ENCODE measurements around the gene TNFRSF8. TPM values are rescaled to one million over a fixed set of nuclear protein-coding genes. Genes with fewer than 3 reads are reported as not detected.

The TNFRSF8 gene
- polyA plus RNA-seq, 2 of the 4 experiments (the other 2 are of a cell fraction): 0.05 TPM; not detected in 1

GRCh38 chr1:12121212-12122003 lies 58.3 kb downstream of the TNFRSF8 start:
- H3K4me2 ChIP-seq: no peak overlapping the region
- no peaks in the 10 kb centered on the region for H3K9me3 ChIP-seq
- H3K4me1 ChIP-seq: no peaks in the 10 kb centered on the region
- ChIA-PET CTCF (interaction anchor here (1.4 to 8.7 kb wide), 3 partner anchors 12 to 87 kb away, joined by 3 to 229 read pairs (median 78); no protein-coding TSS in a partner anchor), POLR2A (no interaction called here)
- FAIRE-seq (no peak), DNase-seq (ENCODE audit: low read depth in 1 of 2, low spot score in 1 of 2) (no peak), ATAC-seq (no peak)
- H3K4me3 ChIP-seq: no peak overlapping the region
- 42% methylated on average over 10 of the region's 12 CpGs for WGBS (ENCODE audit: missing lambda C conversion rate)
- TF ChIP-seq TFCP2L1 (CRISPR knock-in tag; IDR thresholded peaks at IDR 0.05): no peak
- TF ChIP-seq E2F6 (IDR thresholded peaks at IDR 0.05; ENCODE audit: borderline replicate concordance, low read depth): no peak
- no peak for TF ChIP-seq RAD21 (conservative IDR thresholded peaks at IDR 0.05 in 1 of 2, IDR thresholded peaks at IDR 0.05 in 1 of 2)
- no peak for TF ChIP-seq KDM1A (IDR thresholded peaks at IDR 0.05; ENCODE audit: low read depth)
- no peak for TF ChIP-seq JUN (IDR thresholded peaks at IDR 0.05)
- no peak for TF ChIP-seq ESRRA (IDR thresholded peaks at IDR 0.05; ENCODE audit: borderline replicate concordance, low read length)
- no peak overlapping the region for H3K27ac ChIP-seq

- no peak overlapping the region for H3K4me3 ChIP-seq
- H3K4me1 ChIP-seq: no peaks in the 10 kb centered on the region
- 39% methylated on average over 5 of the region's 8 CpGs for WGBS (ENCODE audit: missing lambda C conversion rate)
- no peak for FAIRE-seq
- ChIA-PET CTCF (interaction anchor here (1.8 to 8.7 kb wide), 9 partner anchors 14 to 153 kb away, joined by 6 to 229 read pairs (median 20); no protein-coding TSS in a partner anchor), POLR2A (no interaction called here)
- H3K9me3 ChIP-seq: no peaks in the 10 kb centered on the region
- TF ChIP-seq FOSB (CRISPR knock-in tag; IDR thresholded peaks at IDR 0.05): no peak
- TF ChIP-seq ELK1 (IDR thresholded peaks at IDR 0.05; ENCODE audit: low read depth, low read length): no peak
- TF ChIP-seq CTCF (IDR thresholded peaks at IDR 0.05): no peak
- no peak for TF ChIP-seq ZNF302 (CRISPR knock-in tag; IDR thresholded peaks at IDR 0.05)
- TF ChIP-seq CHD2 (IDR thresholded peaks at IDR 0.05; ENCODE audit: low read length, partially characterized antibody): no peak
- TF ChIP-seq RNF2 (IDR thresholded peaks at IDR 0.05; ENCODE audit: borderline replicate concordance, low read depth): no peak
- no peak for TF ChIP-seq RARB (CRISPR knock-in tag; IDR thresholded peaks at IDR 0.05)
- no peak for TF ChIP-seq ZC3H11A (IDR thresholded peaks at IDR 0.05)
- no peak for TF ChIP-seq REST (IDR thresholded peaks at IDR 0.05)
- TF ChIP-seq CHD4 (IDR thresholded peaks at IDR 0.05; ENCODE audit: borderline replicate concordance): no peak
- no peak for TF ChIP-seq RCOR1 (IDR thresholded peaks at IDR 0.05; ENCODE audit: low read depth, low read length)
- TF ChIP-seq HMGXB4 (CRISPR knock-in tag; IDR thresholded peaks at IDR 0.05; ENCODE audit: borderline replicate concordance): no peak
- no peak for TF ChIP-seq HOXA7 (CRISPR knock-in tag; IDR thresholded peaks at IDR 0.05)
- no peak for TF ChIP-seq CEBPB (IDR thresholded peaks at IDR 0.05)
- TF ChIP-seq NFE2L2 (conservative IDR thresholded peaks at IDR 0.05; ENCODE audit: low read length): no peak
- ATAC-seq: no peak
- DNase-seq (ENCODE audit: low read depth in 1 of 2, low spot score in 1 of 2): no peak
- H3K27ac ChIP-seq: no peak overlapping the region
- H3K4me2 ChIP-seq: no peak overlapping the region
Measured at GRCh38 chr1:12123172-12123571, 60.1 kb downstream of the TNFRSF8 start.

Measured in A549 (cell line).